ENCODE measurements around the gene AFF2.

- TF ChIP-seq CTCF (IDR thresholded peaks at IDR 0.05): no peak
- no peak for TF ChIP-seq EP300 (IDR thresholded peaks at IDR 0.05; ENCODE audit: low read depth)
Observed at GRCh38 chrX:148865277-148866210, 365.1 kb downstream of the AFF2 start.
